Measurements from ENCODE around the gene SEC61B. TPM values are rescaled to one million over a fixed set of nuclear protein-coding genes. Genes with fewer than 3 reads are reported as not detected.

SEC61B gene
- total and polyA plus RNA-seq, 9 of the 15 experiments (the other 6 are each of a cell fraction or from before 2014, with no cell fraction given): 57.8 to 262 (median 172) TPM

- TF ChIP-seq ZMIZ1 (IDR thresholded peaks at IDR 0.05; ENCODE audit: low read depth in 2 of 2, low read length in 2 of 2) (no peak), TAF15 (IDR thresholded peaks at IDR 0.05; ENCODE audit: low read depth, low read length) (no peak), ESRRA (IDR thresholded peaks at IDR 0.05; ENCODE audit: borderline replicate concordance, low read depth) (peak; percentile 33; the same call in 1 of the 2 replicates), CAMTA2 (CRISPR knock-in tag; conservative IDR thresholded peaks at IDR 0.05) (no peak), TAF9B (IDR thresholded peaks at IDR 0.05; ENCODE audit: partially characterized antibody) (no peak), ZNF740 (CRISPR knock-in tag; IDR thresholded peaks at IDR 0.05) (no peak), ZNF740 (tag; IDR thresholded peaks at IDR 0.05) (no peak), TEAD1 (CRISPR knock-in tag; IDR thresholded peaks at IDR 0.05) (0 out of 4 replicates have a peak, but pooled peaks of 1 of the 2 experiments have one; percentile 43), ZZZ3 (IDR thresholded peaks at IDR 0.05) (no peak), GABPB2 (CRISPR knock-in tag; conservative IDR thresholded peaks at IDR 0.05) (no peak), ETV1 (tag; conservative IDR thresholded peaks at IDR 0.05; ENCODE audit: low read depth) (no peak), ZNF707 (CRISPR knock-in tag; conservative IDR thresholded peaks at IDR 0.05) (no peak), DMBX1 (CRISPR knock-in tag; IDR thresholded peaks at IDR 0.05; ENCODE audit: borderline replicate concordance) (no peak), BRCA1 (IDR thresholded peaks at IDR 0.05) (no peak), BRCA1 (CRISPR knock-in tag; IDR thresholded peaks at IDR 0.05) (no peak), TBP (optimal IDR thresholded peaks at IDR 0.05; ENCODE audit: low read depth, low read length) (no peak), ZNF232 (CRISPR knock-in tag; IDR thresholded peaks at IDR 0.05) (no peak), ZNF785 (CRISPR knock-in tag; IDR thresholded peaks at IDR 0.05) (no peak), DACH1 (IDR thresholded peaks at IDR 0.05; ENCODE audit: partially characterized antibody) (no peak), HNRNPK (IDR thresholded peaks at IDR 0.05; ENCODE audit: low read depth, low read length, poor library complexity, severe bottlenecking) (no peak), ESRRB (CRISPR knock-in tag; IDR thresholded peaks at IDR 0.05; ENCODE audit: borderline replicate concordance) (no peak), ETS1 (conservative IDR thresholded peaks at IDR 0.05; ENCODE audit: control insufficient read depth, low read depth, low read length) (no peak), KLF13 (tag; IDR thresholded peaks at IDR 0.05; ENCODE audit: borderline replicate concordance, low read depth) (no peak)
Observed at GRCh38 chr9:99180199-99180598, 41.9 kb upstream of the SEC61B start (continued).
